Hepatic stellate cell (primary cell): ENCODE measurements around the gene STT3A.

Experiments used
- DNase-seq: peaks from one replicate; pipeline ENCODE4 v3.0.0; 2011; ENCODE audit warnings: low spot score

Gene STT3A

GRCh38 chr11:125588505-125588904, 4.1 kb upstream of the STT3A start:
- DNase-seq: no peak

- peak; percentile 37 for DNase-seq
These were observed 875 bp upstream of the STT3A start for GRCh38 chr11:125591649-125592304.

GRCh38 chr11:125593114-125593820, 615 bp downstream of the STT3A start:
- DNase-seq: peak; percentile 41

- DNase-seq: no peak
These were observed 2.3 kb downstream of the STT3A start for GRCh38 chr11:125594958-125595357.

GRCh38 chr11:125600663-125601062, 8.0 kb downstream of the STT3A start:
- no peak for DNase-seq

GRCh38 chr11:125603207-125603606, 10.6 kb downstream of the STT3A start:
- DNase-seq: peak; percentile 46

GRCh38 chr11:125605417-125605816, 12.8 kb downstream of the STT3A start:
- no peak for DNase-seq

- no peak for DNase-seq
These were observed 16.9 kb downstream of the STT3A start for GRCh38 chr11:125609545-125609944.

GRCh38 chr11:125618383-125618782, 25.7 kb downstream of the STT3A start:
- DNase-seq: no peak

- DNase-seq: peak; percentile 61
These were observed 29.3 kb downstream of the STT3A start for GRCh38 chr11:125621995-125622394.

GRCh38 chr11:125623064-125623463, 30.4 kb downstream of the STT3A start:
- no peak for DNase-seq

GRCh38 chr11:125624756-125625213, 32.1 kb downstream of the STT3A start, which contains the start of gene CHEK1:
Gene CHEK1 (plus strand): TSS chr11:125625163. CDS start chr11:125626769, 1,606 bp downstream.
- no peak for DNase-seq

- no peak for DNase-seq
These were observed 32.6 kb downstream of the STT3A start for GRCh38 chr11:125625225-125625629.

GRCh38 chr11:125625630-125626287, 33.1 kb downstream of the STT3A start:
- DNase-seq: peak; percentile 65

- peak; percentile 66 for DNase-seq
These were observed 33.8 kb downstream of the STT3A start for GRCh38 chr11:125626288-125626950.

GRCh38 chr11:125627236-125627910, 34.7 kb downstream of the STT3A start:
- no peak for DNase-seq

GRCh38 chr11:125637840-125638239, 45.2 kb downstream of the STT3A start:
- DNase-seq: no peak

- no peak for DNase-seq
These were observed 45.7 kb downstream of the STT3A start for GRCh38 chr11:125638315-125638714.

- DNase-seq: no peak
These were observed 53.2 kb downstream of the STT3A start for GRCh38 chr11:125645871-125646270.

- no peak for DNase-seq
These were observed 57.0 kb downstream of the STT3A start for GRCh38 chr11:125649465-125650166.

GRCh38 chr11:125662689-125663088, 70.0 kb downstream of the STT3A start:
- no peak for DNase-seq
